Measurements from ENCODE around the gene ITPR1. TPM values are rescaled to one million over a fixed set of nuclear protein-coding genes. Genes with fewer than 3 reads are reported as not detected.

The ITPR1 gene
- total and polyA plus RNA-seq, 10 of the 15 experiments (the other 5 are each of a cell fraction or from before 2014, with no cell fraction given), result 12.2 to 239 (median 28.4) TPM

GRCh38 chr3:4685673-4686345 is 192.7 kb downstream of the ITPR1 start (continued):
- no peak for TF ChIP-seq ZNF687 (IDR thresholded peaks at IDR 0.05)

GRCh38 chr3:4686619-4687018 is 193.5 kb downstream of the ITPR1 start:
- intact Hi-C loops (cut with micrococcal nuclease; ENCODE audit: unreplicated experiment) (no loop called here), in situ Hi-C loops (cut with MboI) (no loop called here)
- Histone ChIP-seq H3K9ac (ENCODE audit: control insufficient read depth, insufficient read depth, low read length) (no peak overlapping the region), H2AFZ (ENCODE audit: control insufficient read depth, low read depth, low read length) (no peak overlapping the region), H3K4me3 (no peak overlapping the region), H3K4me1 (ENCODE audit: control insufficient read depth, insufficient read depth, low read length) (no peaks in the 10 kb centered on the region), H3K79me2 (ENCODE audit: control insufficient read depth, insufficient read depth, low read length) (no peaks in the 10 kb centered on the region), H3K9me3 (replicated peaks; ENCODE audit: control insufficient read depth, insufficient read depth, low read length) (peaks cover 4% of the 10 kb centered on the region; the same call in 2 of the 3 replicates), H3K4me2 (ENCODE audit: control insufficient read depth, insufficient read depth) (no peak overlapping the region), H3K36me3 (ENCODE audit: control insufficient read depth in 2 of 2, insufficient read depth in 2 of 2, low read length in 1 of 2) (peaks cover 10 to 31% of the 10 kb centered on the region in 2 experiments), H3K27me3 (replicated peaks in 1 of 2; ENCODE audit: control insufficient read depth in 2 of 2, insufficient read depth in 2 of 2, low read length in 1 of 2) (no peaks in the 10 kb centered on the region), H4K20me1 (ENCODE audit: control insufficient read depth, insufficient read depth) (no peaks in the 10 kb centered on the region), H3K27ac (ENCODE audit: control insufficient read depth, insufficient read depth) (no peak overlapping the region)
- DNase-seq (ENCODE audit: low read depth, low spot score), result no peak
- no peak for TF ChIP-seq BMI1 (IDR thresholded peaks at IDR 0.05; ENCODE audit: borderline replicate concordance)
- TF ChIP-seq ATF2 (IDR thresholded peaks at IDR 0.05; ENCODE audit: low read length), result no peak
- TF ChIP-seq E2F4 (IDR thresholded peaks at IDR 0.05; ENCODE audit: low read depth, low read length), result no peak
- TF ChIP-seq CEBPB (IDR thresholded peaks at IDR 0.05; ENCODE audit: borderline replicate concordance in 1 of 2, low read depth in 2 of 2, low read length in 2 of 2), result no peak
- no peak for TF ChIP-seq BCLAF1 (IDR thresholded peaks at IDR 0.05)
- no peak for TF ChIP-seq DPF2 (IDR thresholded peaks at IDR 0.05)
- no peak for TF ChIP-seq POLR2AphosphoS2 (IDR thresholded peaks at IDR 0.05; ENCODE audit: low read depth, low read length)
- TF ChIP-seq YY1 (IDR thresholded peaks at IDR 0.05; ENCODE audit: low read depth, low read length), result no peak
- TF ChIP-seq WRNIP1 (IDR thresholded peaks at IDR 0.05; ENCODE audit: borderline replicate concordance, low read depth, low read length), result no peak
- no peak for ATAC-seq
- RAD21 ChIA-PET (ENCODE audit: unreplicated experiment), result interaction anchor here (1.0 kb wide), 1 partner anchor 336 kb away, joined by 3 read pairs; no protein-coding TSS in a partner anchor
- no TSS peak for BruUV-seq (replicated peaks)
- POLR2A ChIA-PET, result no interaction called here
- WGBS (ENCODE audit: insufficient coverage, insufficient replicate concordance, low lambda C conversion rate, missing lambda C conversion rate), result 88% methylated on average over 4 of the region's 4 CpGs
- no peak for FAIRE-seq
- SMC1A ChIA-PET (ENCODE audit: uncharacterized antibody, unreplicated experiment), result interaction anchor here (0.8 to 0.9 kb wide), 3 partner anchors 13 to 158 kb away, joined by 3 to 4 read pairs (median 3); no protein-coding TSS in a partner anchor
- CTCF ChIA-PET, result interaction anchor here (0.9 kb wide), 1 partner anchor 45 kb away, joined by 3 read pairs; no protein-coding TSS in a partner anchor

All from GM12878 (cell line).